Measurements from ENCODE around the gene RCOR1.
"Not testable (repeated sequence)": the region's sequence is repeated elsewhere in the genome, so short reads cannot be mapped to it uniquely, and the experiment has no call there.

RCOR1 gene

GRCh38 chr14:102739190-102739469 lies 146.7 kb downstream of the RCOR1 start:
- no peak for FAIRE-seq
- DNase-seq (ENCODE audit: low spot score): no peak

- DNase-seq (ENCODE audit: low spot score) (no peak), FAIRE-seq (no peak)
Observed at GRCh38 chr14:102746634-102747438, 154.4 kb downstream of the RCOR1 start.

GRCh38 chr14:102748806-102749205 lies 156.4 kb downstream of the RCOR1 start:
- DNase-seq (ENCODE audit: low spot score) (no peak), FAIRE-seq (no peak)

- FAIRE-seq: no peak
Observed at GRCh38 chr14:102749393-102750305, 157.2 kb downstream of the RCOR1 start.

GRCh38 chr14:102750376-102750775 lies 157.9 kb downstream of the RCOR1 start:
- FAIRE-seq: no peak
- DNase-seq (ENCODE audit: low spot score): no peak

More at GRCh38 chr14:102749393-102750305, 157.2 kb downstream of the RCOR1 start:
- DNase-seq (ENCODE audit: low spot score): no peak

GRCh38 chr14:102751088-102751487 lies 158.6 kb downstream of the RCOR1 start:
- DNase-seq (ENCODE audit: low spot score) (no peak), FAIRE-seq (no peak)

GRCh38 chr14:102752239-102752847 lies 159.9 kb downstream of the RCOR1 start:
- FAIRE-seq (no peak), DNase-seq (ENCODE audit: low spot score) (no peak)

- DNase-seq (ENCODE audit: low spot score) (no peak), FAIRE-seq (no peak)
Observed at GRCh38 chr14:102754370-102755262, 162.2 kb downstream of the RCOR1 start.

GRCh38 chr14:102757646-102758045 lies 165.2 kb downstream of the RCOR1 start:
- DNase-seq (ENCODE audit: low spot score) (no peak), FAIRE-seq (no peak)

- FAIRE-seq (no peak), DNase-seq (ENCODE audit: low spot score) (no peak)
Observed at GRCh38 chr14:102758087-102758486, 165.6 kb downstream of the RCOR1 start.

GRCh38 chr14:102759456-102760187 lies 167.2 kb downstream of the RCOR1 start:
- DNase-seq (ENCODE audit: low spot score): no peak
- no peak for FAIRE-seq

- FAIRE-seq (no peak), DNase-seq (ENCODE audit: low spot score) (no peak)
Observed at GRCh38 chr14:102760496-102761193, 168.2 kb downstream of the RCOR1 start.

GRCh38 chr14:102761206-102761605 lies 168.8 kb downstream of the RCOR1 start:
- DNase-seq (ENCODE audit: low spot score): no peak
- FAIRE-seq: no peak

- no peak for FAIRE-seq
- no peak for DNase-seq (ENCODE audit: low spot score)
Observed at GRCh38 chr14:102764220-102764671, 171.8 kb downstream of the RCOR1 start.

- not testable (repeated sequence) for FAIRE-seq; DNase-seq (ENCODE audit: low spot score)
Observed at GRCh38 chr14:102765770-102766169, 173.3 kb downstream of the RCOR1 start.

- no peak for FAIRE-seq
Observed at GRCh38 chr14:102768223-102769048, 176.0 kb downstream of the RCOR1 start.

GRCh38 chr14:102769049-102769327 lies 176.5 kb downstream of the RCOR1 start:
- no peak for FAIRE-seq

More at GRCh38 chr14:102768223-102769048, 176.0 kb downstream of the RCOR1 start:
- no peak for DNase-seq (ENCODE audit: low spot score)

GRCh38 chr14:102770147-102771123 lies 178.0 kb downstream of the RCOR1 start:
- no peak for FAIRE-seq
- DNase-seq (ENCODE audit: low spot score): no peak

More at GRCh38 chr14:102769049-102769327, 176.5 kb downstream of the RCOR1 start:
- no peak for DNase-seq (ENCODE audit: low spot score)
